Mesenchymal stem cell (in vitro differentiated cells and primary cell): ENCODE measurements around the gene KIF23.
A peak's percentile ranks its signal among the peaks of the same experiment; 100 is the strongest.

Experiments
- DNase-seq: peaks from one replicate; pipeline ENCODE4 v3.0.0-alpha.2; 2013
- H2AFZ ChIP-seq: one replicate; pipeline ENCODE4 v1.6.1; 2013; ENCODE audit warnings: low read depth, mild to moderate bottlenecking, control low read depth, inconsistent platforms, low read length, moderate library complexity
- H2AK5ac ChIP-seq: 2 replicates; pipeline ENCODE4 v1.6.1; 2013; ENCODE audit warnings: low read length, moderate library complexity, mild to moderate bottlenecking, inconsistent platforms; ENCODE audit not compliant: severe bottlenecking
- H2BK120ac ChIP-seq: one replicate; pipeline ENCODE4 v1.6.1; 2013; ENCODE audit warnings: low read depth, mild to moderate bottlenecking, inconsistent platforms, low read length, moderate library complexity
- H2BK12ac ChIP-seq, 2 experiments: one replicate each; pipeline ENCODE4 v1.6.1; 2013; ENCODE audit warnings: inconsistent platforms in 2 of 2, low read length in 2 of 2, mild to moderate bottlenecking in 2 of 2, moderate library complexity in 2 of 2, control low read depth in 1 of 2
- H2BK15ac ChIP-seq: one replicate; pipeline ENCODE4 v1.6.1; 2013; ENCODE audit warnings: mild to moderate bottlenecking, low read depth, inconsistent platforms; ENCODE audit not compliant: poor library complexity, severe bottlenecking
- H2BK5ac ChIP-seq: 2 replicates; pipeline ENCODE4 v1.6.1; 2013; ENCODE audit warnings: low read depth, mild to moderate bottlenecking, low read length, control low read depth, inconsistent platforms; ENCODE audit not compliant: poor library complexity, severe bottlenecking
- H3K14ac ChIP-seq, 2 experiments: one replicate each; pipeline ENCODE4 v1.6.1; 2013; ENCODE audit warnings: inconsistent platforms in 2 of 2, low read length in 2 of 2, control low read depth in 1 of 2, mild to moderate bottlenecking in 1 of 2, moderate library complexity in 1 of 2
- H3K18ac ChIP-seq, 2 experiments: one replicate each; pipeline ENCODE4 v1.6.1; 2013; ENCODE audit warnings: inconsistent platforms in 2 of 2, low read length in 2 of 2, control low read depth in 1 of 2, low read depth in 1 of 2, mild to moderate bottlenecking in 1 of 2
- H3K23ac ChIP-seq, 2 experiments: one replicate each; pipeline ENCODE4 v1.6.1; 2013; ENCODE audit warnings: inconsistent platforms in 2 of 2, low read length in 2 of 2, mild to moderate bottlenecking in 2 of 2, moderate library complexity in 2 of 2, control low read depth in 1 of 2
- H3K27ac ChIP-seq: 2 replicates; pipeline ENCODE4 v1.5.1; 2013; ENCODE audit warnings: mild to moderate bottlenecking, moderate library complexity, low read length, control low read depth, inconsistent platforms; ENCODE audit not compliant: poor library complexity, severe bottlenecking
- H3K27me3 ChIP-seq, 2 experiments: 2 replicates each; pipeline versions ENCODE4 v1.6.1 to v1.7.0; 2013; ENCODE audit warnings: low read length in 2 of 2, mild to moderate bottlenecking in 2 of 2, moderate library complexity in 2 of 2, control low read depth in 1 of 2, inconsistent platforms in 1 of 2; ENCODE audit not compliant: control insufficient read depth in 1 of 2, insufficient read depth in 1 of 2
- H3K36me3 ChIP-seq, 2 experiments: 2 replicates each; pipeline versions ENCODE4 v1.6.1 to v1.7.0; 2013; ENCODE audit warnings: low read length in 2 of 2, control low read depth in 1 of 2, inconsistent platforms in 1 of 2, low read depth in 1 of 2, mild to moderate bottlenecking in 1 of 2; ENCODE audit not compliant: insufficient read depth in 2 of 2, control insufficient read depth in 1 of 2
- H3K4ac ChIP-seq, 2 experiments: one replicate each; pipeline ENCODE4 v1.6.1; 2013; ENCODE audit warnings: inconsistent platforms in 2 of 2, low read length in 2 of 2, mild to moderate bottlenecking in 2 of 2, moderate library complexity in 2 of 2, control low read depth in 1 of 2, low read depth in 1 of 2
- H3K4me1 ChIP-seq: 2 replicates; pipeline ENCODE4 v1.6.1; 2013; ENCODE audit warnings: low read depth, low read length, control low read depth; ENCODE audit not compliant: control insufficient read depth, insufficient read depth
- H3K4me2 ChIP-seq: 2 replicates; pipeline ENCODE4 v1.6.1; 2013; ENCODE audit warnings: low read length, mild to moderate bottlenecking, inconsistent platforms; ENCODE audit not compliant: poor library complexity, severe bottlenecking
- H3K4me3 ChIP-seq, 2 experiments: 2 replicates each; pipeline versions ENCODE4 v1.5.1 to v1.7.0; 2013; ENCODE audit warnings: low read length in 2 of 2, mild to moderate bottlenecking in 2 of 2, control low read depth in 1 of 2, low read depth in 1 of 2; ENCODE audit not compliant: insufficient read depth in 1 of 2
- H3K79me1 ChIP-seq: replicated peaks from 2 replicates; pipeline ENCODE4 v1.6.1; 2013; ENCODE audit warnings: mild to moderate bottlenecking, control low read depth, low read length, inconsistent platforms; ENCODE audit not compliant: poor library complexity, severe bottlenecking
- H3K9ac ChIP-seq: 2 replicates; pipeline ENCODE4 v1.7.0; 2013; ENCODE audit warnings: mild to moderate bottlenecking, low read length, moderate library complexity
- H3K9me3 ChIP-seq: 2 replicates; pipeline ENCODE4 v1.7.0; 2013; ENCODE audit warnings: mild to moderate bottlenecking, low read length; ENCODE audit not compliant: control insufficient read depth
- H4K8ac ChIP-seq: one replicate; pipeline ENCODE4 v1.6.1; 2013; ENCODE audit warnings: inconsistent platforms, mild to moderate bottlenecking, low read length, moderate library complexity
- H4K91ac ChIP-seq: one replicate; pipeline ENCODE4 v1.6.1; 2013; ENCODE audit warnings: mild to moderate bottlenecking, low read length, inconsistent platforms
- WGBS: methylation state at CpG from one replicate; pipeline ENCODE4 v1.1.7; 2013; ENCODE audit warnings: mixed read lengths; 5-methylcytosine and 5-hydroxymethylcytosine counted together

Gene KIF23

DNA sequence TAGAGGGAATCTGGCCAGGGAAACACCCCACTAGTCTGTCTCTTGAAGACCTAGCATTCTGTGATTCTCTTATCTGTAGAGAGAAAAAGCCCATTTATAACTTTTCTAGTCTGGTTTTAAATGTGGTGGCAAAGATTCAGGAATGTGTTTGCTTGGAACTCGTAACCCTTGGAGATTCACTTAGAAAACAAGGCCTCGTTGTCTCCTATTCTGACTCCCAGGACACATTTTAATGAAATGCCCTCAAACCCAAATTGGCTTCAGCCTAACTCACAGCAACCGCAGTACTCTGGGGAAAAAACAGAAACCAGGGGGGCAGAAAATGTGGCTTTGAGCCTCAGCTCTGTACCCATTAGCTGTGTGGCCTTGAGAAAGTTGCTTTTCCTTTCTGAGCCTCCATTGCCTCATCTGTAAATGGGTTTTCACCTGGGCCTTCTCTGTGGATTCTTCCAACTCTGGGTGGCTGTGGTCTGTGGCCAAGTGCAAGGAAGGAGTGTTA is 75.0 kb downstream of the KIF23 start:
- Histone ChIP-seq H2BK120ac (no peak overlapping the region), H3K14ac (no peak overlapping the region)

DNA sequence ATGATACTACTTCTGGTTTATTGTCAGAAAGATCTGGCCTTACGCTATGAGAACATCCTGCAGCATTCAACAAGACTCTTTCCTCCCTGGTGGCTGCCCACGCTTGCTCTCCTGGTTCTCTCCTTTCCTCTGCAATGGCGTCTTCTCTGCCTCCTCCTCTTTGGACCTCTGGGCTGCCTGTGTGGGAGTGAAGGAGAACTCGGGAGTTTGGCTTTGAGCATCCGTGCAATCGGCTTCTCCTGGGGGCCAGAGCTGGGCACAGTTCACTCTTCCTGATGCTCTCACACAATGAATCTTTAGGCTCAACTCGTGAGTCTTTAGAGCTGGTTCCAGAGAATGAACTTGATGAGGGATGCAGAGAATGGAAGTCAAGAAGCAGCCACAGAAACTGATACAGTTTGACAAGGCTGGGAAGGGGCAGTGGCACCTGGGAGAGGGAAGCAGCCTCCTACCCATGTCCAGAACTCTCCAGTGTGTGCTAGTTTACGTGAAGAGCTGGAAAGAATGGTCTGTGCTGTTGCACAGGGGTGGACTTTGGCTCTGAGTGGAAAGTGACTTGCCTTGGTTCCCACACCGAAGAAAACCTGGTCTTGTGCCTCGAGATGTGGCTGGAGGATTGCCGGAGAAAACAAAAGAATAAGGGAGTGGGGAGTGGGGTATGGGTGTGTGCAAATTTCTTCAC is 76.3 kb downstream of the KIF23 start:
- no peak overlapping the region for H2AK5ac ChIP-seq
- peak overlapping the region in 1 of 2 experiments; percentile 46 for H3K14ac ChIP-seq
- no peak overlapping the region for H3K9ac ChIP-seq
- H2AFZ ChIP-seq: no peak overlapping the region
- WGBS: 79% methylated on average over 11 of the region's 11 CpGs
- H2BK12ac ChIP-seq: no peak overlapping the region
- H3K23ac ChIP-seq: no peak overlapping the region
- peaks cover 2% of the 10 kb centered on the region for H3K4me1 ChIP-seq
- no peak overlapping the region for H3K18ac ChIP-seq
- no peak for DNase-seq
- H3K4me3 ChIP-seq: no peak overlapping the region
- H2BK5ac ChIP-seq: no peak overlapping the region
- H3K79me1 ChIP-seq: no peaks in the 10 kb centered on the region
- H2BK15ac ChIP-seq: no peak overlapping the region
- H2BK120ac ChIP-seq: no peak overlapping the region
- no peak overlapping the region for H3K4me2 ChIP-seq
- H3K27ac ChIP-seq: no peak overlapping the region
- H3K4ac ChIP-seq: no peak overlapping the region
- H3K36me3 ChIP-seq: no peaks in the 10 kb centered on the region
- H4K91ac ChIP-seq: no peak overlapping the region
- no peak overlapping the region for H4K8ac ChIP-seq
- H3K9me3 ChIP-seq: peaks cover 3% of the 10 kb centered on the region
- peaks cover 35% of the 10 kb centered on the region in 2 experiments for H3K27me3 ChIP-seq

More for the DNA sequence above, 75.0 kb downstream of the KIF23 start:
- DNase-seq: no peak
- Histone ChIP-seq H2BK12ac (no peak overlapping the region), H3K36me3 (no peaks in the 10 kb centered on the region), H3K9me3 (peaks cover 3% of the 10 kb centered on the region), H4K8ac (no peak overlapping the region), H4K91ac (no peak overlapping the region), H3K4me1 (peaks cover 2% of the 10 kb centered on the region), H2AFZ (no peak overlapping the region), H2BK5ac (no peak overlapping the region), H3K4ac (no peak overlapping the region), H3K18ac (no peak overlapping the region), H3K79me1 (no peaks in the 10 kb centered on the region), H2BK15ac (no peak overlapping the region), H2AK5ac (no peak overlapping the region), H3K4me2 (no peak overlapping the region), H3K23ac (no peak overlapping the region), H3K4me3 (no peak overlapping the region), H3K27me3 (peaks cover 41 to 46% of the 10 kb centered on the region in 2 experiments), H3K27ac (no peak overlapping the region), H3K9ac (peak overlapping the region; percentile 40)
- WGBS: 93% methylated on average over 3 of the region's 3 CpGs

DNA sequence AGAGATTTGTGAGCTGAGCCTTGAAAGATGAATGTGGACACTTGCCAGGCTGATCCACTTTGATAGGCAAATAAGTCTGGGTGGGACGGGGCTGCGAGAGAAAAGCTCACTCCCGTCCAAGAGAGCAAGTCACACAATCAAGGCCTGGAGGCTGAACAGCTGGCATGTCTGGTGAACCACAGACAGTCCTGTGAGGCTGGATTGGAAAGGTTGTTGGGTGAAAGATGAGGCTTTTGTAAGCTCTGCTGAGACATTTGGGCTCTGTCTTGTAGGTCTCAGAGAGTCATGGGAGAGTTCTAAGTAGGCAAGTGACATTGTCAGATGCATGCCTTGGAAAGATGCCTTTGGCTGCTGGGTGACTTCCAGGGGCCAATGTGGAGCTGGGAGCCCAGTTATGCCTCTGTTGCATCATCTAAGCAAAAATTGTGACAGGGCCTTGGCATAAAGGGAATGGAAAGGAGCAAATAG is 76.9 kb downstream of the KIF23 start:
- DNase-seq: no peak
- Histone ChIP-seq H3K4me1 (peaks cover 2% of the 10 kb centered on the region), H2BK12ac (no peak overlapping the region), H4K8ac (no peak overlapping the region), H2AK5ac (no peak overlapping the region), H4K91ac (no peak overlapping the region), H3K27me3 (peaks cover 35% of the 10 kb centered on the region in 2 experiments), H2BK5ac (no peak overlapping the region), H3K9ac (no peak overlapping the region), H3K27ac (no peak overlapping the region), H3K4me2 (no peak overlapping the region), H2AFZ (no peak overlapping the region), H3K4ac (no peak overlapping the region), H3K4me3 (no peak overlapping the region), H3K9me3 (peaks cover 3% of the 10 kb centered on the region), H3K36me3 (no peaks in the 10 kb centered on the region), H3K14ac (no peak overlapping the region), H3K18ac (no peak overlapping the region), H3K79me1 (no peaks in the 10 kb centered on the region), H3K23ac (no peak overlapping the region), H2BK120ac (no peak overlapping the region), H2BK15ac (no peak overlapping the region)
- WGBS: 79% methylated on average over 3 of the region's 3 CpGs

DNA sequence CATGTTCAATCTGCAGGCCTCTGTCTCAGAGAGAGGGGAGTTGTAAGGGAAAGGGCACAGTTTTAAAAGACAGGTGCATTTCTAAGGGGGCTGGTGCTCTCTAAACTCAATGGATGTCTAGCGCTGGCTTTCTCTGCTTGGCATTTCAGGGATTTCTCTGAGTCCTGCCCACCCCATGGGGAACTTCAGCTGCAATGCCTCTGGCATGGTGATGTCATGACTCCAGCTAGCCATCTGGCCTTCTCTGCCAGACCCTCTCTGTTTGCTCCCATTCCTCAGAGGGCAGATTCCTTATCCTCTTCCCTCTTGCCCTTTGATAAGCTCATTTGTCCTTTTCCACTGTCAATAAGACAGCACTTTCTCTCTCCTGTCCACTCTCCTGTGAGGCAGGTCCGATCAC is 79.3 kb downstream of the KIF23 start:
- Histone ChIP-seq H2BK12ac (no peak overlapping the region), H2AK5ac (no peak overlapping the region), H2BK120ac (no peak overlapping the region), H3K36me3 (no peaks in the 10 kb centered on the region), H3K27ac (no peak overlapping the region), H3K4me1 (peaks cover 2% of the 10 kb centered on the region), H3K9ac (no peak overlapping the region), H3K9me3 (peaks cover 3% of the 10 kb centered on the region), H3K4me2 (no peak overlapping the region), H2BK15ac (no peak overlapping the region), H4K8ac (no peak overlapping the region), H3K4me3 (no peak overlapping the region), H4K91ac (no peak overlapping the region), H2BK5ac (no peak overlapping the region), H3K27me3 (peaks cover 28 to 30% of the 10 kb centered on the region in 2 experiments), H2AFZ (no peak overlapping the region), H3K14ac (no peak overlapping the region), H3K23ac (no peak overlapping the region), H3K4ac (no peak overlapping the region), H3K79me1 (no peaks in the 10 kb centered on the region), H3K18ac (no peak overlapping the region)
- no peak for DNase-seq
- WGBS: 95% methylated on average over 2 of the region's 2 CpGs
